HG03460 (cell line): ENCODE measurements around the gene C1orf174.

Experiments used
- ATAC-seq: cut with Tn5 transposase; IDR thresholded peaks from one replicate; pipeline ENCODE4 v1.9.1; 2021; ENCODE audit not compliant: unreplicated experiment

C1orf174 gene

DNA sequence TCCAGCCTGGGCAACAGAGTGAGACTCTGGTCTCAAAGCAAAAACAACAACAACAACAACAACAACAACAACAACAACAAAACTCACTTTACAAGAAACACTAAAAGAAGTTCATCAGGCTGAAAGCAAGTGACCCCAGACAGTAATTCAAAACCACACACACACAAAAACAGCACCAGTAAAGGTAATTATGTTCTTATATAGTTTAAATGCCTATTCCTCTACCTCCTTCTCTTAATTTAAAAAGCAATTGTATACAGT is 1.7 kb downstream of the C1orf174 start:
- no peak for ATAC-seq

DNA sequence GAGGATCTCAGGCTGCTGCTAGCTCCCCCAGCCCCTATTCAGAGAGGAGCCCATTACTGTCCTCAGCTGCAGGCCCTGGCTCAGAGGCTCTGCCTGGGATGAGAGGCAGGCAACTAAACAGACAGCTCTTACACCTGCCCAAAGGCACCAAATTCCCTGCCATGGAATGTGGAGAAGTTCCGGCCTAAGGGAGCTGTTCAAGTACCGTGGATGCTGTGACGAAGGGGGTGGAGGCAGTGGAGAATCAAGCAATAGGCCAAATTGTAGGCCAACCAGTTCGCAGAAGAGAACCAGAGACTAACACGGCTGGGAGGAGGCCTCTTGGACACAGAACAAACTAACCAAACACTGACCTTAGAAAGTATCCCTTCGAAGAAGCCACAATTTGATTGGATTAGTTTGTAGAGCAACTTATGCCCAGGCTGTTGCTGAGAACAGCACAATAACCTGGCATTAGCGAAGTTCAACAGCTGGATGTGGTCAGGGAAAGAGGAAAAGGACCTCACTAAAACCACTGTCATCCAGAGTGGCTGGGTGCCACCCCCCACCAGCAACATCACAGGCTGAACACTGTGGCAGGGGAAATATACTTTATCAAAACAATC is 3.6 kb downstream of the C1orf174 start:
- no peak for ATAC-seq

DNA sequence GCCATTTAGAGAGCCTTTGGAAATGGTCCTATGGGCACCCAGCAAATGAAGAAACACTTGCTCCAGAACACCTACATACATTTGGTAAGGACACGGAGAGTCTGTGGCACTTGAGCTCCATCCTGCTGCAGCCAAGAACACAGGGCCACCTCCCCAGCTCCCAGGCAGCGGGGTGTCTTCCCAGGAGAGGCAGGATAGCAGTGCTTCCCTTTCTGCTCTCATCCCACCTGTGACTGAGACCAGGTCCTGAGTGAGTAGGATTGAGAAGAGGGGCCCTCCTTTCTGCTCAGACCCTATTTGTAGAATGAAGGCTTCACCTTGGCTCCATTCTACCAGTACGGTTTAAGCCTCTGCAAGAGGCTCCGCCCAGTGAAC is 4.1 kb downstream of the C1orf174 start:
- ATAC-seq, result no peak

DNA sequence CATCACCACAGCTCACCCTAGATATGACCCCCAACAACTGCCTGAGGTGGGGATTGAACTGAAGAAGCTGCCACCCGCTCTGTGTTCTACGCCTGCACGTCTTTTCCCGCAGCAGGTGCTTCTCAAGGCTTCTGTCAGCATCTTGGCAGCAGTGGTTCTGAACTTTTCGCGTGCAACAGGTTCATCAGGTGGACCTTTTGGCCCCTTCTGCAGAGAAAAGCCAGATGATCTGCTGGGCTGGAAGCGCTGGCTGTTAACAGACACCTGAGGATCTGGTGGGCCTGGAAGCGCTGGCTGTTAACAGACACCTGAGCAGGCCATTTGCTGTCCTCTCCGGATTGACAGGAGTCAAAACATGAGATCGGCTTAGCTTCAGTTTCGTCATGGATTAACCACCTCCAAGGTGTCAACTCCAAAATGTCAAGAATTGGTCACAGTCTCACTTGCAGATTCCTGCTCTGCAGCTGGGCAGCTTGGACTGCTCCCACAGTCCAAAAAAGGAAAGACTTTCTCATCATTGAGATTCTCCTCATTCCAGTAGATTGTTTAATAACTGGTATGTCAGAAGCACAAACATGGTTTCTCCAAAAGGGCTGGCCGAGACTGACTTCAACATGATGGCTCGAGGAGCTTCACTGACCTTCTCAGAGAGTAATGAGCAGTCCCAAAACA is 4.7 kb downstream of the C1orf174 start:
- no peak for ATAC-seq

DNA sequence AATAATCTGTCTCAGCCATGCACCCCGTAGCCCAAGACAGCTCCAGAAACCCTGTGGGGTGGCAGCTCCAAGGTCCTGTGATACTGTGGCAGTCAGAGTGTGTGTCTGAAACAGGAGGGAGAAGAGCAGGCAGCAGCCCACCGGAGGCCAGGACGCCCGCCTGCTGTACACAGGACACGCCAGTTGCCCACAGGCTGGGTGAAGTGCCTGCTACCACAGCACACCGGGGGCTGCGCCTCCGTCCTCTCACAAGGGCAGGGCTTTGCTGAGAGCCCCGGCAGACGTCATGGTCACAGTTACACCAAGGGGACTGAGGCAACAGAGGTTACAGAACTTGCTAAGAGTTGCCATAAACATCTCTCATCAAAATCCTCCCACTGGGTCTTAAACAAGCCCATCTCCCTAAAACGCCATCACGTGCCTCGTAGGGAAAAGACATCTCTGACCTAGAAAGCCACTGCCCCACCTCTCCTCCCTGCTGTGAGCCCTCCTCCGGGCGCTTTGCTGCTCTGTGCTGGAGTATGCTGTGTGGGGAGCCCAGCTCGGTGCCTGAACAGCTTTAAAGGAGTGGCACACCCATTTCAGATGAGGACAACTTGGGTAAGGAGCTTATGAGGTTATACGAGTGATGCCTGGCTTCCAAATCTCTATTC is 5.3 kb downstream of the C1orf174 start:
- ATAC-seq, result no peak

DNA sequence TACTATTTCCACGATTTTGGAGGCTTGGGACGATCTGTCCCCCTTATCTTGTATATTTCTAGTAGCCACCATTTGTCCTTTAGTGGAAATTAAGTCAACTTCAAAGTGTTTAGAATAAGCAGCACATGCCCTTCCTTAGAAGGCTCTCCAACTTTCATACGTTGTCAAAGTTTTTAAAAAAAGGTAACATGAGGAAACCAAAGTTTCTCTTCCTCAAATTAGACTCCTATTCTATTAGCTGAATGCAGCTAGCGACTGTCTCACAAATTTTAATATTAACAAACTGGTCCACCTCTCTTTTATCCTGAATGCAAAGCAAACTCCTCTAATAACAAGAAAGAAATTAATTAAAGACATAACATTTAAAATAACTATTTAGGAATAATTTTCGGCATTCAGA is 6.9 kb downstream of the C1orf174 start:
- ATAC-seq, result no peak

DNA sequence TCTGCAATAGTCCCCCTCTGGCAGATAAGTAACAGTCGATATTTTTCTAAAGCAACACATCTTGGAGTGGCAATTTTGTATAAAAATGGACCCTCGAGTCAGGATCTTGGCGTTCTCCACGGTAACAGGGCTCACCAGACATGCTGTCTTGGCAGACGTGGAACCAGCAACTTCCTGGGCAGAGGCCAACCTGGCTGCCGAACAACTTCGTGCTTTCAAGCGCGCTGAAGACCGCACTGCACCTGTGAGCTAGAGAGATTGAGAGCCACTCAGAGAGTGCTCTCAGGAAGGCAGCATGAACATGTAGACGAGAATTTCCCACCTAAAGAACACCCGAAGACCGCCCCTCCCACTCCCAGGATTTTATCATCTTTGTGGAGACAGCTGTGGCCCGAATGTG is 7.3 kb downstream of the C1orf174 start:
- no peak for ATAC-seq

DNA sequence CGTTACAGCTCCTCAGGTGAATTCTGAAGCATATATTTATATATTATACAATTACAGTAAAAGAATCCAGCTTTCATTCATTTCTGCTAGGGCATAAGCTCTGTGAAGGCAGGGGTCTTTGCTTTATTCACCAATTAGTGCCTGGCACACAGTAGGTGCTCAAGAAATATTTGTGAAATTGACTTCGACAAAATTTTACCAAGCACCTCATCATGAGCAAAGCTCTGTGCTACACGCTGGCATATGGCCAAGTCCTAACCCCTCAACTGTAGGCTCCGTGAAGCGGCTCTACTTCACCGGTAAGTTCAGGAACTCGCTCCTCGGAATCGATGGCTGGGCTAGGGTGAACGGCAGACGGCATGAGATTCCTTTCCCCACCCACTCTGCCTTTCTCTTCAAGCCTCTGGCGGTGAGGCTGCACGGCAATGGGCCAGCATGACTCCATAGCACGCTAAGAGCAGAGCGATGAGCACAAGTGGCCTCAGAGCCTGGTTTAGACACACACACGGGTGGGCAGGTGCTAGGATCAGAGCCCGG is 8.7 kb downstream of the C1orf174 start:
- no peak for ATAC-seq

DNA sequence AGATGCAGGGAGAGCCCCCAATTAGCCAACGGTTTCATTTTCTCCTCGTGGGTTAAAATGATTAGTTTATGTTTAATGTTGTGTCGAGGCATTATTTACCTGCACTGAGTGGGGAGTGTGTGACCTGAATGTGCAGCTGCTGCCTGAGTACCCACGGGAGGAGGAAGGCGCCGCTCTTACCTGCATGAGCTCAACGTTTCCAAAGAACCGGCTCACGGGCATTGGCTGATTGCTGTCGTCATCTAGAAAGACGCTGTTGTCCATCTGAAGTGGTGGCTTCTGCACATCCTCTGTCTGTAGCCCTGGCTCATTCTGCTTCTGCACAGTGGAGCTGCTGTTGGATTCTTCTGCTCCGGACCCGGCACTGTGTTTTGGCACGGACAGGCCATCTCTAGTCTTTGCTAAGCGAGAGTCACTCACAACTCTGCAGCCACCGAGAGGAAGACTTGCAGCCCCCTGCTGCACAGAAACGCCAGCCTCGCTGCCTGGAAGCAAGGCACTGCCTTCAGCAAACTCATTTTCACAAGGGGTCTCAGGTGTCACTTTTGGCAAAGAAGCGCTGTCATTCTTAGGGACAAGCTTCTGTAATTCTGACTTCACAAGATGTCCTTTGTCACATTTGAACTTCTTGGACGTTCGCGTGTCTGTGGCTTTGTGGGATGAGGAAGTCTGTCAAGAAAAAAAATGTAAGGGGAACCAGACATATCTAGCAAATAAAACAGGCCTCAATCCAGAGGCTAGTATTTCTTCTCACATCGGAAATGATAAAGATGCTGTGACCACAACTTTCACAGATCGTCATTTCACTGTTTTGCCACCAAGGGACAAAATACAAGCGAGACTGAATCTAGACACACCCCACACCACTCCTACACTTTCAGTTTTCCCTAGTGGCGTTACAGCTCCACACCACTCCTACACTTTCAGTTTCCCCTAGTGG is 9.4 kb downstream of the C1orf174 start:
- no peak for ATAC-seq

DNA sequence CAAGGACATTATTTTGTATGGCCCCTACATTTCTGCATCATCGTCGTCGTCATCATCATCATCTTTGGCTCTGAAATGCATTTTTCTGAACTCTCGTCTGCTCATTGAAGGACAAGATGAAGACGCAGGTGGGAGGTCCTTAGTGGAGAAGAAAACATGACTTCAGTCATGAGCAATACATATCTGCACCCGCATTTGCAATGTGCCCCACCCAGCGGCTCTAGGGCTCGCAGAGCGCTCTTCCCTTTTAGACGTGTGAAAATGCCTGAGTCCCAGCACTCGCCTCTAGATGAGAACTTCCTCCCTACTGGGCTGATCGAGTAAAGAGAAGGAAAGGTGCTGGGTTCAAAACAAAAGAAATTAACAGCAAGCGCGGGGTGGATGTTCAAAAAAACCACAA is 10.1 kb downstream of the C1orf174 start:
- no peak for ATAC-seq

DNA sequence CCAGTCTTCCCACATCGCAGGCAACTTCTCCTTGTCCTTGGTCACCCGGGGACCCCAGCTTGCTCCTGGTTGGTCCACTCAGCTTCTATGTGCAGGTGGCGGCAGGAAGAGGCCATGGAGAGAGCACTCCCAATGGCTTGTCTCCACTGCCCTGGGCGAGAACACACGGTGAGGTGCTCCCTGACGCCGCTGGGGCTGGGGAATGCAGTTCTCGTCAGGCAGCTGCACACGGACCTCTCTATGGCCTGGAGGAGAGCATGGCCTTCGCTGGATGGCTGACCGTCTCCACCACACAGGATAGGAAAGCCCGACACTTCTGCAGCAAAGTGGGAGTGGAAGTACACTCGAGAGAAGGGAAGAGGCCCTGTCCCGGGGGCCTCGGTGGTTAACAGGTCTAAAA is 11.8 kb downstream of the C1orf174 start:
- ATAC-seq, result no peak

DNA sequence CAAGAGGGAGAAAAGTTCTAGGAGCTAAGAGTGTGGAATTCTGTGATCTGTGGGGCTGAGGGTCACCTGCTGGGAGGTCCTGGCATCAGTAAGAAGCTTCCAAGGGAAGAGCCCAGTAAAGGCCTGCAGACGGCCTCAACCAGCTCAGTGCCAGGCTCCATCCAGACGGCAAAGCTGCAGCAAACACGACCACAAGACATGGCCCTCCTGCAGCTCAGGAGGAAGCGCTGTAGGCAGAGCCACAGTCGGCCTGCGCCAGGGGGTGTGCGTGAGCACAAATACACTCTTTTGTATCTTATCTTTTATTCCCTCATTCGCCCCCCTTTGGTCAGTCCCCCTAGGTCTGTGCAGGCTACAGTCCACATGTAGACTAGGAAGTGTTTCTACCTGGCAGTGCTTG is 13.4 kb downstream of the C1orf174 start:
- no peak for ATAC-seq

DNA sequence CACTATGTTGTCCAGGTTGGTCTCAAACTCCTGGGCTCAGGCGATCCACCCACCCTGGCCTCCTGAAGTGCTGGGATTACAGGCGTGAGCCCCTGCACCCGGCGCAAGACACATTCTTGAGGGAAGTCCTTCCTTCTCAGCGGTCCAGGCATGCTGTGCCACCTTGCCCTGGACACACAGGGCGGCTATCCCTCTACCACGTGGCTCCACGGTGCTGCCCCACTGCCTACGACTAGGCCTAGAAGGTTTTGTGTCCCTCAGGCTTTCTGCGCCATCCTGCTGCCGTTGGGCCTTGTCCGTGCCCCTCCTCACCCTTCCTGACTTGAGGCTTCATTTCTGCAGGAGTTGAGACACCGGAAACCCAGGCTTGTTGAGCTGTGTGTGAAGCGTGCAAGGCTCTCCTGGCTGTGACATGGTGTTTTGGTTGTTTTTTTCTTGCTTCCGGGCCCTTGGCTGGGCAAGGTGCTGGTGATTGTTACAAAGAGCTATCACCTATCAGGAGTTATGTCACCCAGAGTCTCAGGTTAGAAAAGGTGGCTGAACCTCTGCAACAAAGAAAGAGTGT is 13.9 kb downstream of the C1orf174 start:
- no peak for ATAC-seq

DNA sequence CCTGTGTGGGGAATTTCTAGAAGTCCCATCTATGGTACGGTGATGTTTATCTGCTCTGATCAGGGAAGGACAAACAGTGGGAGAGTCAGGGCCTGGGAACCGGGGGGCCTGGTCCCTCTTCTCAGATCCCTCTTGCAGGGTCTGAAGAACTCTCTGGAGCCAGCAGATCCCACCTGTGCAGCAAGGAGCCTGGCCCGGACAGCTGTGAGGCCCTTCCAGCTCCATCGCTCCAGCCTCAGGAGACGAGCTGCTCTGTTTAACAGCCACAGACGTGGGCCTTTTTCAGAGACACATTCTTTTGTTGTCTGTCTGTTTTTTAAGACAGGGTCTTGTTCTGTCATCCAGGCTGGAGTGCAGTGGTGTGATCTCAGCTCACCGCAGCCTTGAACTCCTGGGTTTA is 14.5 kb downstream of the C1orf174 start:
- ATAC-seq, result no peak

DNA sequence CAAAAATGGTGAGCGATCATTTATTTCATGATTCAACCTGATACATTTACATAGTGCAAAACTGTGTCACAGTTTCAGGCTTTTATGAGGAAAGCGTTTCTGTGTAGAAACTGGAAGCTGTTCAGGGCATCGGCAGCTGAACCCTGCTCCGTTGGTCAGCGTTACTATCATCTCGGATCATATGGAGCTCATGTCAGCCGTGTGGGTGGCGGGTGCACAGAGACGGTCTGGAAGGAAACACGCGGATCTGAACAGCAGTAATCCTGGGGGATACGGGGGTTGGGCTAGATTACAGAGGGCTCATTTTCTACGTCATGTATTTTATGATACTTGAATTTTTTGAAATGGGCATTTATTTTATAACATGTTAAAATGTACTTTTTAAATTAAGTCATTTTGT is 15.1 kb downstream of the C1orf174 start:
- no peak for ATAC-seq

DNA sequence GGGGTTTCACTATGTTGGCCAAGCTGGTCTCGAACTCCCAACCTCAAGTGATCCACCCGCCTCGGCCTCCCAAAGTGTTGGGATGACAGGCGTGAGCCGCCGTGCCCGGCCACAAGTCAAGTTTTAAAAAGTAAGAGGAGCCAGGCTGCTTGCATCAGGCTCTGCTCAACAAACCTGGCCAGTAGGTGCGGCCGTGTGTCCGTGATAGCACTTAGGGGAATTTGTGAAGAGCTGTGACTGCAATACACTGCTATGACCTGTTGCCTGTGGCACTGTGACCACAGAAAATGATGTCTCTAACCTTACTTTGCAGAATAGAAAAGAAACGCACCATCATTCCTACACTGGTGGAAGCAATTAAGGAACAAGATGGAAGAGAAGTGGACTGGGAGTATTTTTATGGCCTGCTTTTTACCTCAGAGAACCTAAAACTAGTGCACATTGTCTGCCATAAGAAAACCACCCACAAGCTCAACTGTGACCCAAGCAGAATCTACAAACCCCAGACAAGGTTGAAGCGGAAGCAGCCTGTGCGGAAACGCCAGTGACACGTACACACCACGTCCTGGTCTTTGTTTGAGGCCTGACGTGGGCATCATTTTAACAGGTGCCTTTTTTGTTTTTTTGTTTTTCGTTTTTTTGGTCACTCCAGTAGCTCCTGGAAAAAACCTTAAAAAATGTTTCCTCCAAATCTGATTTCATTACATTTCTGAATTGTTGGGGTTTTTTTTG is 16.7 kb downstream of the C1orf174 start:
- ATAC-seq, result no peak

DNA sequence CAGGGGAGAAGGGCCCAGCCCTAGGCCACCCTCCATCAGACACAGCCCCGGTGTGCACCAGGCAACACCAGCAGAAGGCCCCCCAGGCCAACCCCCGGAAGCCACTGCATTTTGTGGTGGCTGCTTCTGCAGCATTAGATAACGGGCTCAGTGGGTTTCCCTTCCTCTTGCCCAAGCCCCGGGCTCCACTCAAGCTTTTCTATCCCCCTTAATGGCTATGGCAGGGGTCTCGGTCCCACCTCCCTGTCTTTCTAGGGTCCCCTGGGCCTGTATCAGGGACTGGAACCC is 18.9 kb downstream of the C1orf174 start:
- ATAC-seq, result no peak

DNA sequence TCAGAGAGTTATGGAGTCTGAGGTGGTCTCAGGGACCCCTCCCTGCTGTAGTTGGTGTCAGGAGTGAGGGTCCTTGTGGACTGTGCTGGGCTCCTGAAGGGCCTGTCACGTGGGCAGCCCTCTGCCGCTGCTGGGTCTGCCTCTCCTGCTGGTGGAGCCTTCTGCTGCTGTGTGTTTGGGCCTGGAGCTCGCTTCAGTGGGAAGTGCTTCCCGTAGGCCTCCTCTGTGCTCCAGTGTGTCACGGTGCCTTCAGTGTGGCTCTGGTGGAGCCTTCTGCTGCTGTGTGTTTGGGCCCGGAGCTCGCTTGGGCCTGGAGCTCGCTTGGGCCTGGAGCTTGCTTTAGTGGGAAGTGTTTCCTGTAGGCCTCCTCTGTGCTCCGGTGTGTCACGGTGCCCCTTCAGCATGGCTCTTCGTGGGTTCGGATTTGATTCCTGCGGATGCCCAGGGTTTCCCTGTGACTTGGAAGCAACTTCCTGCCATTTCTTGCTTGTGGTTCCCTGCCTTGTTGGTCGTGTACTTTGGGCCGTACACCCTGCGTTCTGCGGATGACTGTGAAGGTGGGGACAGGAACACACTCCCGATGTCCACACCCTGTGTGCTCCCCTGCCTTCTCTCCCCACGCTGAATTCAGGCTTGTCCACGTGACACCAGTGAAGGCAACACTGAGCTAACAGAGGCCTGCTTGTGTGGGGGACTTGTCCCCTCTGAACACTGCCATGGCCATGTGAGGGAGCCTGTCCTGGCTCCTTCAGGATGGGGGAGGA is 19.5 kb downstream of the C1orf174 start:
- no peak for ATAC-seq

DNA sequence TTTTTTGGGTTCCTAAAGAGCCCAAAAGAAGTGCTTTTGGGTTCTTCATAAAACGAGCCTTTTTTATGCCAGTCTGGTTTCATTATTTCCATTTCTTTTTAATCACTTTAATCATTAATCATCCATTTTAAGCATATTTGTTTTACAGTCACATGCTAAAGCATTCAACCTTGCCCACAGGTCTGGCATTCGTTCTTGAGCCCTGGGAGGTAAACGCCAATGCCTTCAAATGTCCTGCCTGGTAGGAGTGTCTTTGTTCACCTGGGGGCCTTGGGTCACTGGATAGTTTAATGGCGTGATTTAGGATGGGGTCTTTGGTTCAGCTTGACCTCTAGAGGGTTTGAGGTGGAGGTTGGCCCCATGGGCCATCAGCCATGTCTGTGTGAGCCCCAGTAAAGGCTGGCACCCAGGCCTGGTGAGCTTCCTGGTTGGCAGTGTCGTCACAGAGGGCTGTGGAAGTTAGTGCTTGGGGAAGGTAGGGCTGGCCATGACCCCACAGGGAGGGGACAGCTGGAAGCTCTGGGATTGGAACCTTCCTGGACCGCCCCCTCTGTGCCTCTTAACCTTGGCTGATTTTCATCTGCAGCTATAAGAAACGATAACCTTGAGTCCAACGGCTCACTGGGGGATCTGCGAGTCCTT is 20.2 kb downstream of the C1orf174 start:
- ATAC-seq, result no peak

DNA sequence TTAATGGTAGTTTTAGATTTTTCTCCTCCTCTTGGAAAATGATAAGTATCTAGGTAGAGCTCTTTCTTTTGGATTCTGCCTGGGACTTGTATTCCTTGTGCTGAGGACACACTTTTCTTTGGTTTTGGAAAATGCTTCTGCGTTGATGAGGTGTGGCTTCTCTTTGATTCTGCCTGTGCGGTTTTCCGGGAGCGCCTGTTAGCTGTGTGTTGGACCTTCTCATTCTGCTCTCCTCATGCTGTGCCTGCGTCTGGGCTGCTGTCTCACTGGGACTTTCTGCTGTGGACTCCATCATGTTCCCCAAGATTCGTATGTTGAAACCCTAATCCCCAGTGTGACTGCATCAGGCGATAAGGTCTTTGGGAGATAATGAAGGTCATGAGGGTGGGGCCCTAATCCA is 21.0 kb downstream of the C1orf174 start:
- no peak for ATAC-seq
